NCI-H82 (cell line): ENCODE results near the gene BUB1B.
"Not testable (repeated sequence)": the region's sequence is repeated elsewhere in the genome, so short reads cannot be mapped to it uniquely, and the experiment has no call there.

Experiments used
- DNase-seq: peaks from one replicate; lab custom pipeline; 2025; lab: John Stamatoyannopoulos, UW

Gene BUB1B, protein sequence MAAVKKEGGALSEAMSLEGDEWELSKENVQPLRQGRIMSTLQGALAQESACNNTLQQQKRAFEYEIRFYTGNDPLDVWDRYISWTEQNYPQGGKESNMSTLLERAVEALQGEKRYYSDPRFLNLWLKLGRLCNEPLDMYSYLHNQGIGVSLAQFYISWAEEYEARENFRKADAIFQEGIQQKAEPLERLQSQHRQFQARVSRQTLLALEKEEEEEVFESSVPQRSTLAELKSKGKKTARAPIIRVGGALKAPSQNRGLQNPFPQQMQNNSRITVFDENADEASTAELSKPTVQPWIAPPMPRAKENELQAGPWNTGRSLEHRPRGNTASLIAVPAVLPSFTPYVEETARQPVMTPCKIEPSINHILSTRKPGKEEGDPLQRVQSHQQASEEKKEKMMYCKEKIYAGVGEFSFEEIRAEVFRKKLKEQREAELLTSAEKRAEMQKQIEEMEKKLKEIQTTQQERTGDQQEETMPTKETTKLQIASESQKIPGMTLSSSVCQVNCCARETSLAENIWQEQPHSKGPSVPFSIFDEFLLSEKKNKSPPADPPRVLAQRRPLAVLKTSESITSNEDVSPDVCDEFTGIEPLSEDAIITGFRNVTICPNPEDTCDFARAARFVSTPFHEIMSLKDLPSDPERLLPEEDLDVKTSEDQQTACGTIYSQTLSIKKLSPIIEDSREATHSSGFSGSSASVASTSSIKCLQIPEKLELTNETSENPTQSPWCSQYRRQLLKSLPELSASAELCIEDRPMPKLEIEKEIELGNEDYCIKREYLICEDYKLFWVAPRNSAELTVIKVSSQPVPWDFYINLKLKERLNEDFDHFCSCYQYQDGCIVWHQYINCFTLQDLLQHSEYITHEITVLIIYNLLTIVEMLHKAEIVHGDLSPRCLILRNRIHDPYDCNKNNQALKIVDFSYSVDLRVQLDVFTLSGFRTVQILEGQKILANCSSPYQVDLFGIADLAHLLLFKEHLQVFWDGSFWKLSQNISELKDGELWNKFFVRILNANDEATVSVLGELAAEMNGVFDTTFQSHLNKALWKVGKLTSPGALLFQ

DNA sequence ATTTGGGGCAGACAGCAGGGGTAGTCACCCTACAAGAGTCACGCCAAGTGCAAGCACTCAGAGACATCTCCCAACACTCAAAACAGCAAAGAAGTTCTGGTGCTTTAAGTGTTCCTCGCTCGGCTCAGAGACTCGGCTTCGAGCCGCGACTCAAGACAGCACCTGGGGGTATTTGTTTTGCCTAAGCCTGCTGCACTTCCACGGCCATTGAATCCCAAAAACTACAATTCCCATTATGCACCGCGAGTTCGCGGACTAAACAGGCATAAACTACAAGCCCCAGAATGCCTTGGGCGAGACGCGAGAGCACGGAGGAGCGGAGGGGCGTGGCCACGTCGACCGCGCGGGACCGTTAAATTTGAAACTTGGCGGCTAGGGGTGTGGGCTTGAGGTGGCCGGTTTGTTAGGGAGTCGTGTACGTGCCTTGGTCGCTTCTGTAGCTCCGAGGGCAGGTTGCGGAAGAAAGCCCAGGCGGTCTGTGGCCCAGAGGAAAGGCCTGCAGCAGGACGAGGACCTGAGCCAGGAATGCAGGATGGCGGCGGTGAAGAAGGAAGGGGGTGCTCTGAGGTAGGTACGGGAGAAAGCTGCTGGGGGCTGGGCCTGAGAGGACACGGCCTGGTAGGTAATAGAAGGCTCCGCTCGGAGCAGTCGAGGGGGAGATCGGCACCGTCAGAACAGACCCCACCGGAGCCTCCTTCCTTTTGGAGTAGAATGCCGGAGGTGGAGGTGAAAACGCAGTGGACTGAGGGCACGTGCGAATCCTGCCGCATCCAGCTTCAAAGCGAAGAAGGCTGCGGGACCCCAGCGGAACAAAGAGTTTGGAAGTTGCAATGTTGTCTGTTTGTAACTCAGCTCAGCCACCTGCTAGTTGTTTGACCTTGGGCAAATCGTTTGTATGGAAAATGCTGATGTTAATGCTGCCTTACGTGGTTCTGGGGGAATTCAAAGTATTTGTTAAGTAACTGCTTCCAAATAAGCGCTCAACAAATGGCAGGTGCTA, at the start of gene BUB1B:
Gene BUB1B (plus strand): TSS at position 381 of the 1,000 bp plus-strand sequence. CDS start 152 bp downstream, at position 533.
- DNase-seq, result peak; percentile 98

DNA sequence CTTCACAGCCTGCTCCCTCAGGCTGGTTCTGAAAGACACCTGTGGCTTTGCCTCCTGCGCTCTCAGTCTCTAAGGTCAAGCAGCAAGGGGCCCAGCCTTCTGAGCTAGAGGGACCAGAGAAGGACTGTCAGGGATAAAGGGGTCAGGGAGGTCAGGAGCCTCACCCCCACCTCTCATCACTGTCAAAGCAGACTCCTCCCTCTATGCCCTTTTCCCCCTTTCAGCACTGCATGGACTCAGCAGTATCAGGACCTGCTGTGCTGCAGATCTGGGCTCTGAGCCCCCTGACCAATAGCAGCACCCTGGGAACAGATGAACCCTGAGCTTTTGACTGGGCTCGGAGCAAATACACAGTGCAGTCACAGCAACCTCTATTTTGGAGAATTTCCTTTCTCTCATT, 49.0 kb upstream of the BUB1B start:
- no peak for DNase-seq

DNA sequence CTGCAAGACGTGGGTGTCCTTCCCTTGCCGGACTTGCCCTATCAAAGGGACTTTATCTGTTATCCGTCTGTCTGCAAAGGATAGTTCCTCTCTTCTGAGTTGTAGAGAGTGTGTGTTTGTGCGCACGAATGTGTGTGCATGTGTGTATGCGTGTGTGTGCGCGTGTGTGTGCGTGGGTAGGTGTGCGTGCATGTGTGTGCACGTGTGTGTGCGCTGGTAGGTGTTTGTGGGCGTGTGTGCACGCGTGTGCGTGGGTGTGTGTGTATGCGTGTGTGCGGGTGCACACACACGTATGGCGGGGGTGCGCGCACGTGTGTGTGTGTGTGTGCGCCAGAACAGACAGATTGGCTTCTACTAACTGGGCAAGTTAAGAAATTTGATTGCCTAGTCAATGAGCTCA, 48.1 kb upstream of the BUB1B start:
- DNase-seq, result no peak

DNA sequence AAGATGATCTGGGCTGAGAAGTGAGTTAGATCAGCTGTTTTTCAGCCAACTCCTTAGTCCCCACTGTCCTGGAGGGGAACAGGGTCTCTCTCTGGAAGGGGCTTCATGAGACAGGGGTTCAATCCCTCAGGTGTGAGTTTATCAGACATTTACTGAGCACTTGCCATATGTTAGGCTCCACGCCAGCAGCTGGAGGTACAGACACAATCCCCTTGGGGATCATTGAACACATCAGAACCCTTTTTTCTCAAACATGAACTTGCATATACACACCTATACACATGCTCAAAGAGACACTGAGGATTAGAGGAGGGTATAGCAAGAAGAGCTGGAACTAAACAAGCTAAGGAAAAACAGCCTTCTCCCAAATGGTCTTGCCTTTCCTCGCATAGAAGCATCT, 46.7 kb upstream of the BUB1B start:
- DNase-seq, result no peak

DNA sequence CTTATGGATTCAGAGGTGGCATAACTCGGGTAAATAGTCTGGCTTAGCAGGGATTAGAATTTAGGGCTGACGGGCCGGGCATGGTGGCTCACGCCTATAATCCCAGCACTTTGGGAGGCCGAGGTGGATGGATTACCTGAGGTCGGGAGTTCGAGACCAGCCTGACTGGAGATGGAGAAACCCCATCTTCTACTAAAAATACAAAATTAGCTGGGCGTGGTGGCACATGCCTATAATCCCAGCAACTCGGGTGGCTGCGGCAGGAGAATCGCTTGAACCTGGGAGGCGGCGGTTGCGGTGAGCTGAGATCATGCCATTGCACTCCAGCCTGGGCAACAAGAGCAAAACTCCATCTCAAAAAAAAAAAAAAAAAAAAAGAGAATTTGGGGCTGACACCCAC, 45.8 kb upstream of the BUB1B start:
- not testable (repeated sequence) for DNase-seq

DNA sequence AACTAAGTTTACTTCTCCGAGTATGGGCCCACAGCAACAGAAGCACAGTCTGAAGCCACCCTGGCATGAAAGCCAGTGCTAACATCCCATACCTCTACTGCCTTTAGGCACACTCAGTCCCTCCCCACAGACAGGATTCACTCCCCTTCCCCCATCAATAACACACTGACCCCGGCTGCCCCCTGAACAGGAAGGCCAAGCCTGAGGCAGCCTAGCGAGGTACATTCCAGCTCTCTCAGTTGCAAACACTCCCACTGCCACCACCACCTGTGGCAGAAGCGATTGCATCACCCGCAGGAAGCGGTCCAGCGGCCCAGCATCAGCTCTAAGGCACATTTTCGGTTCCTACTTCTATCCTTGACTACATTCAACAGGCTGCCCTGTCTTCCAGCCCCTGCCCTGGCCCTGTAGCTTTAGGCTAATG, 45.2 kb upstream of the BUB1B start:
- no peak for DNase-seq

DNA sequence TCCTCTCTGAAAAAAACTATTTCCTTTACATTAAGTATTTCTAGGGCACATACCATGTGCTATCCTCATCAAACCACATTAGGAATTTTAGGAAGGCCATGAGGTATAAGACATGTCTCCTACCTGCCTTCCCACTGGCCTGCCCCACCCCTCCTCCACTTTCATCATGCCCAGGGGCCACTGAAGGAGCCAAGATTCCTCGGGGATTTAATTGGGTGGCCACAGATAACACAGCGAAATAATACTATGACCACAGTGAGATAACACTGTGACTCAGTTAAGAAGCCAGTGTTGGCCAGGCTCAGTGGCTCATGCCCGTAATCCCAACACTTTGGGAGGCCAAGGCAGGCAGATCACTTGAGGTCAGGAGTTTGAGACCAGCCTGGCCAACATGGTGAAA, 42.4 kb upstream of the BUB1B start:
- no peak for DNase-seq

DNA sequence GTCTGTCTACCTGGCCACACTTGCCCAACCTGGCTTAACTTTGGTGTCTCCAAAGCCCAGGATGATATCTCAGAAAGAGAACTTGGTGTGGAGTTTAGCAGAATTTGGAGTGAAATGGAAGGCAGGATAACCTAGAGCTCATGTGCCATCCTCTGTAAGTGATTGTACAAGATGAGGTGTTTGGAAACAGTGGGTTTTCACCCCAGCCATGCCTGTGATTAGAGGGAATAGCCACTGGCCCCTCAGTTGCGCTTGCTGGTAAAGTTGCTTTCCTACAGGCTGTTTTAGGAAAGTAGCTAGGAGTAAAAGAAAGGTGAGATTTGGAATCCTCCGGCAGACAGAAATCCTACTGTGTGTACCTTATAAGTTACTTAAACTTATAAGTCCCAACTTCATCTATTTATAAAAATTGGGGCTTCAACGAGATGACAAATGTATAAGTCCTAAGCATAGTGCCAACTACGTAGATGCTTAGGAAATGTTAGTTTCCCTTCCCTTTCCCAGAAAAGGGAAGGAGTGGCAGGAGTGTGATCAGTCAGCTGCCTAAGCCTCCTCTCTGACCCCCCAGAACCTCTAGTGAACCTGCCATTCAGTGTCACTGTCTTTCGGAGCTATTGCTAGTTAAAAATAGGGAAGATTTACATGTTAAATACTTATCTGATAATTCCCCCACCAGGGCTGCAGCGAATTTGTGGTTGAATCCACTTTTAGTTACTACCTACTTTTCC, 38.8 kb upstream of the BUB1B start:
- no peak for DNase-seq

DNA sequence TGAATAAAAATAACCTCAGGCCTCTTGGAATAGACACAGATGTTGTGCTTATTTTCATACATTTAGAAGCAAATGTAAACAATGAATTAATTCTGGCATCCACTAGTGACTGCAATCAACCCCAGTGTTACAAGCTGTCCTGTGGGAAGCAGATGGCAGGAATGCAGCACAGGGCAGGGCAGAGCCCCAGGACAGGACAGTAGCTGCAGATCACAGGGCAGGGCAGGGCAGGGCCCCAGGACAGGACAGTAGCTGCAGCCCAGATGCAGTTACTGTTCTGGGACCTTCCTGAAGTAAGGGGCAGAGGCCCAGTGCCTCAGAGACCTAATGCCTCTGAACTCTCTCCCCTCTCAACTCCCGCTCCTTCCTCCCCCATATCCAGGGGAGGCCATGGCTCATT, 37.9 kb upstream of the BUB1B start:
- not testable (repeated sequence) for DNase-seq

DNA sequence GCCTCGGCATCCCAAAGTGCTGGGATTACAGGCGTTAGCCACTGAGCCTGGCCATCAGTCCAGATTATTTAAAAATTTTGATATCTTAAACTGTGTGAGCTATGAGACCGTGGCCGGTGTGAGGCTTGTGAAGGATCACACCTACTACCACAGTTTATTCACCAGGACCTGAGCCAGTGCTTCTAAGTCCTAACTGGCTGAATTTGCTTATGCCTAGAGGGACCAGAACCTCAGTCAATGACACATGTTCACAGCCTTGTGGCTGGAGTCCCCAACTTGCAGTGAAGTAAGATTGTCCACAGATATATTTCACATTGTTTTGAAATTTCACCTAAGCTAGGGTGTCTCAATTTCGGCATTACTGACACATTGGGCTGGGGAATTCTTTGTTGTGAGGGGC, 37.0 kb upstream of the BUB1B start:
- DNase-seq, result not testable (repeated sequence)

DNA sequence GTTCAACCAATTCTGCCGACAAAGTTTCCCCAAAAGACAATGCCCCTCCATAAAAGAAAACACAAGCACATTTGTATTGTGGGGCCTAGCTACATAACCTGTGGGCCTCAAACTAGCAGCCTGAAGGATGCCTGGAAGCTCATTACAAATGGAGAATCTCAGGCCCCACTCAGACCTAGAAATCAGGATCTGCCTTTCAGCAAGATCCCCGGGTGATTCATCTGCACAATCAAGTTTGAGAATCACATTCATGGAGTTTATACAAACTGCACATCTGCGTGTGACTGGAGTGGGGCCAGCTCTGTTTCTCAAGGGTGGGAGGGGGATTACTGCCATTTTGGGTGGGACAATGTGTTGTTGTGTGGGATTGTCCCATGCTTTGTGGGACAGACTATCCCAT, 36.5 kb upstream of the BUB1B start:
- DNase-seq, result not testable (repeated sequence)

DNA sequence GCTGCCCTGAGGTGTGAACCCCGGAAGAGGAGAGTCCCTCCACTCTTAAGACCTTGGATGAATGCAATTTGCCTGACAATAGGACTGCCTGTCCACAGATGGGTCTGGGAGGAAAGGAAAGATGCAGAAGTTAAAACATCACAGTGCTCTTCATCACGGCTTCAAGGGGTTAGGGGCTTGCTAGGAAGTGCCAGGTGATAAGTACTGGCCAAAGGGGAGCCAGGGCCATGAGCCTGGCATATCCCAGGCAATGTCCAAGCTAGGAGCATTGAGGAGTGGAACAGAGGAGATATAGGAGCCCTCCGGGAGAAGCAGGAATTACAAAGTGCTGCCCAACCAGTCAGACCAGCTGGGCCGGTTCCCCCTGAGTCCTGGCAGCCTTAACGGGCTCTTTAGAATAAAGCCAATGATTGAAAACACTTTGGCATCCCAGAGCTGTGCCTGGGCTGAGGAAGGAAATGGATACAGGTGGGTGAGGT, 36.0 kb upstream of the BUB1B start:
- not testable (repeated sequence) for DNase-seq

DNA sequence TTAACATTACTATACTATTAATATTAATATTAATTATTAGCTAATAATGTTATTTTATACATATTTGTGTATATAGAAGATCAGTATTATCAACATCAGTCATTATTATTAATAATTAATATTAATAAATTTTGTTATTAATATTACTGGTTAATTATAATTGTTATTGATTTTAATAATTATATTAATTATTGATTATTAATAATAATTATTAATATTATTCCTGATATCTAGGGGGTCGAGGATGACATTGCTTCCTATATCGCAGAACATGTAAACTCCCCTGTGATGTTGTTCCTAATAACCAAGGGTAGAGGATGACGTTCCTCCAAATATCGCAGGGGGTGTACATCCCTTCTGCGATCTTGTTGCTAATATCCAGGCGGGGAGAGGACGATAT, 34.9 kb upstream of the BUB1B start:
- DNase-seq, result no peak

DNA sequence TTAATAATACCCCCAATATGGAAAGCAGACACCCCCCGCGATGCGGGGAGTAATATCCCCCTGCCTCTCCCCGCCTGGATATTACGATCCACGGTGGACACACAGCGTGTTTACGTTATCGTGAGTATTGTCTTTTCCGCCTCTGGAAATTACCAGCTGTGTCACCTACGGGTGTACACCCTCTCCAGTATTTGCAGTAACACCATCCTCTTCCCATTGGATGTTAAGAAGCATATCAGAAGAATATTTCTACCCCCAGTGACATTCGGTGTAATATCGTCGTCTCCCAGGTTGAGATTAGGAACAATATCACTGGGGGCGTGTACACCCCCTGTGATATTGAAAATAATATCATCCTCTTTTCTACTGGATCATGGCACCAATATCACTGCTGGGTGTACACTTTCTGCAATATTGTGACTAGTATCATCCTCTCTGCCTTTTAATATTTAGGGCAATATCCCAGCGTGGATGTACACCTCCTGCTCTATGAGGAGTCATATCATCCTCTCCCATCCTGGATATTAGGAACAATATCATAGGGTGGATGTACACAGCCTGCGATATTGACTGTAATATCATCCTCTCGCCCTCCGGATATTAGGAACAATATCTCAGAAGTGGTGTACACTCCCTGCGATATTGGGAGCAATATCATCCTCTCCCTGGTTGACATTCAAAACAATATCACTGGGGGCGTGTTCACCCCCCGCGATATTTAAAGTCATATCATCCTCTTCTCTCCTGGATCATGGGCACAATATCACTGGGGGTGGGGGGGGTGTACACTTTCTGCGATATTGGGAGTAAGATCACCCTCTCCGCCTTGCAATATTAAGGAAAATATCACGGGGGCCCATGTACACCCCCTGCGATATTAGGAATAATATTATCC, 31.9 kb upstream of the BUB1B start:
- no peak for DNase-seq

DNA sequence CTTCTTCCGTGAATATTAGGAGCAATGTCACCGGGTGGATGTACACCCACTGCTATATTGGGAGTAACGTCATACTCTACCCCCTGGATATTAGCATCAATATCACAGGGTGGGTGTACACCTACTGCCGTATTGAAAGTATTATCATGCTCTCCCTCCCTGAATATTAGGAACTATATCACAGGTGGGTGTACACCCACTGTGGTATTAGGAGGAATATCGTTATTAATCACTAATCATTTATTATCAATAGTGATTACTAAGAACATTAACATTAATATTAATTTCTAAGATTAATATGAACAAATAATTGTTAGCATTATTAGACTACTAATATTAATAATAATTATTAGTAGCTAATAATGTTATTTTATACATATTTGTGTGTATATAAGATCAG, 30.8 kb upstream of the BUB1B start:
- DNase-seq, result peak; percentile 17

DNA sequence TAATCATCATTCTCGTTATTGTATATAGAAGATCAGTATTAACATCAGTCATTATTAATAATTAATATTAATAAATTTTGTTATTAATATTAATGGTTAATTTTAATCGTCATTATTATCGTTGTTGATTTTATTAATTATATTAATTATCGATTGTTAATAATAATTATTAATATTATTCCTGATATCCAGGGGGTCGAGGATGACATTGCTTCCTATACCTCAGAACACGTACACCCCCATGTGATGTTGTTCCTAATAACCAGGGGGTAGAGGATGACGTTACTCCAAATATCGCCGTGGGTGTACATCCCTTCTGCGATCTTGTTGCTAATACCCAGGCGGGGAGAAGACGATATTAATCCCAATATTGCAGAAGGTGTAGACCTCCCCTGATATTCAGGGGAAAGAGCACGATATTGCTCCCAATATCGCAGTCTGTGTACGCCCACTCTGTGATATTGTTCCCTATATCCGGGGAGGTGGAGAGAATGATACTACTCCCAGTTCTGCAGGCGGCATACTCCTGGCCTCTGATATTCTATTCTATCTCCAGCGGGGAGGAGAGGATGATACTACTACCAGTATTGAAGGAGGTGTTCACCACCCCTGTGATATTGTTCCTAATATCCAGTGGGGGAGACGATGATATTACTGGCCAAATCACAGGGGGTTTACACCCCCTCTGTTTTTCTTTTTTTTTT, 29.9 kb upstream of the BUB1B start:
- DNase-seq, result peak; percentile 23

DNA sequence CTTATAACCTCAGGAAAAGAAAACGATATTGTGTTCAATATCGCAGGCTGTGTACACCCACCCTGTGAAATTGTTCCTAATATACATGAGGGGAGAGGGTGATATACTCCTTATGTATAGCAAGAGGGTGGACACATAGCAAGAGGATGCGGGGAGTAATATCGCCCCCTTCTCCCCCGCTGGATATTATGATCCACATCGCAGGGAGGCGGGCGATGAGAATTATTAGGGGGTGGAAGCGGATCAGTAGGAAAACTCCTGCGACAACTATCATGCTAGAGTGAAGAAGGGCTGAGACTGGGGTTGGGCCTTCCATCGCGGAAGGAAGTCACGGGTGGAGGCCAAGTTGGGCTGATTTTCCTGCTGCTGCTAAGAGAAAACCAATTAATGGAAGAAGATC, 27.3 kb upstream of the BUB1B start:
- DNase-seq, result no peak

DNA sequence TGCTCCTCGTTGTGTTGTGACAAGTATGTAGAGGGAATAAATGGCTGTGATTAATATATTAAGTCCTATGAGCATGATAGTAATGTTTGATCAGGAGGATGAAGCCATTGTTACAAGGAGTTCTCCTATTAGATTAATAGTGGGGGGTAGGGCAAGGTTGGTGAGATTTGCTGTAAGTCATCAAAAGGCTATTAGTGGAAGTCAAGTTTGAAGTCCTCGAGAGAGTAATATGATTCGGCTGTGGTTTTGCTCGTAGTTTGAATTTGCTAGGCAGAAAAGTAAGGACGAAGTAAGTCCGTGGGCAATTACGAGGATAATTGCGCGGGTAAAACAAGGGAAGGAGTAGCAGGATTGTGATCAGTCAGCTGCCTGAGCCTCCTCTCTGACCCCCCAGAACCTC, 26.0 kb upstream of the BUB1B start:
- DNase-seq, result no peak
